Astrocyte (in vitro differentiated cells and primary cell): Measurements from ENCODE around the gene PACS2. TPM values are rescaled to one million over a fixed set of nuclear protein-coding genes. Genes with fewer than 3 reads are reported as not detected.

Source experiments
- DNase-seq: peaks from one replicate; pipeline ENCODE4 v3.0.0-alpha.2; 2010; ENCODE audit warnings: low read depth
- FAIRE-seq: peaks from 2 replicates; lab custom pipeline; 2011; peaks lifted over from hg19 to GRCh38; lab: Jason Lieb, UNC
- H2AFZ ChIP-seq: 2 replicates; pipeline ENCODE4 v1.6.0; 2012; ENCODE audit warnings: low read depth, low read length, inconsistent platforms
- H3K27ac ChIP-seq: 2 replicates; pipeline ENCODE4 v1.5.1; 2011; ENCODE audit warnings: low read depth, low read length, inconsistent platforms
- H3K27me3 ChIP-seq: 2 replicates; pipeline ENCODE4 v1.6.0; 2011; ENCODE audit warnings: low read length, inconsistent platforms; ENCODE audit not compliant: insufficient read depth
- H3K36me3 ChIP-seq: 2 replicates; pipeline ENCODE4 v1.5.1; 2011; ENCODE audit warnings: low read length, inconsistent platforms; ENCODE audit not compliant: insufficient read depth
- H3K4me1 ChIP-seq: 2 replicates; pipeline ENCODE4 v1.5.1; 2011; ENCODE audit warnings: low read length, inconsistent platforms; ENCODE audit not compliant: insufficient read depth
- H3K4me2 ChIP-seq: 2 replicates; pipeline ENCODE4 v1.6.0; 2012; ENCODE audit warnings: low read length, inconsistent platforms
- H3K4me3 ChIP-seq: 2 replicates; pipeline ENCODE4 v1.5.1; 2011; ENCODE audit warnings: low read depth, mild to moderate bottlenecking, low read length, inconsistent platforms; ENCODE audit not compliant: insufficient read depth
- H3K79me2 ChIP-seq: 2 replicates; pipeline ENCODE4 v1.6.0; 2012; ENCODE audit warnings: mild to moderate bottlenecking, low read length, inconsistent platforms; ENCODE audit not compliant: insufficient read depth
- H3K9ac ChIP-seq: 2 replicates; pipeline ENCODE4 v1.6.0; 2012; ENCODE audit warnings: mild to moderate bottlenecking, low read length, inconsistent platforms
- H3K9me3 ChIP-seq: 2 replicates; pipeline ENCODE4 v1.5.1; 2012; ENCODE audit warnings: low read depth, mild to moderate bottlenecking, low read length, inconsistent platforms; ENCODE audit not compliant: insufficient read depth
- H4K20me1 ChIP-seq: 2 replicates; pipeline ENCODE4 v1.6.0; 2012; ENCODE audit warnings: low read length, inconsistent platforms; ENCODE audit not compliant: insufficient read depth
- H3K27ac Mint-ChIP-seq: one replicate; pipeline ENCODE4 v1.8.0; 2021; ENCODE audit warnings: mild to moderate bottlenecking, mixed read lengths; ENCODE audit not compliant: unreplicated experiment
- H3K27me3 Mint-ChIP-seq: one replicate; pipeline ENCODE4 v1.8.0; 2021; ENCODE audit warnings: low read depth, mixed read lengths; ENCODE audit not compliant: unreplicated experiment
- H3K36me3 Mint-ChIP-seq: one replicate; pipeline ENCODE4 v1.8.0; 2021; ENCODE audit warnings: low read depth, mixed read lengths; ENCODE audit not compliant: unreplicated experiment
- H3K4me1 Mint-ChIP-seq: one replicate; pipeline ENCODE4 v1.8.0; 2021; ENCODE audit warnings: low read depth, mixed read lengths; ENCODE audit not compliant: unreplicated experiment
- H3K4me3 Mint-ChIP-seq: one replicate; pipeline ENCODE4 v1.8.0; 2021; ENCODE audit warnings: mild to moderate bottlenecking, moderate library complexity, mixed read lengths; ENCODE audit not compliant: unreplicated experiment
- H3K9me3 Mint-ChIP-seq: one replicate; pipeline ENCODE4 v1.8.0; 2021; ENCODE audit warnings: mild to moderate bottlenecking, mixed read lengths; ENCODE audit not compliant: unreplicated experiment
- EZH2 ChIP-seq: IDR thresholded peaks from 2 replicates; pipeline ENCODE4 v1.6.1; 2012; ENCODE audit warnings: mild to moderate bottlenecking, low read length, inconsistent platforms; ENCODE audit not compliant: insufficient read depth
- total RNA-seq: library from RNA; stranded (reverse); gene quantifications from 2 replicates; pipeline ENCODE4 v1.2.1, GENCODE V29; 2021
- TF ChIP-seq, protein P1 (sequence below): IDR thresholded peaks from 2 replicates; pipeline ENCODE4 v1.5.1; 2011; ENCODE audit warnings: low read depth, mild to moderate bottlenecking, inconsistent platforms, low read length, moderate library complexity; ENCODE audit not compliant: insufficient read depth

Gene PACS2
- total RNA-seq, 1 donor from 2014 or later = 51.0 TPM

GRCh38 chr14:105390849-105391500, 76.4 kb downstream of the PACS2 start:
- no peaks in the 10 kb centered on the region for H3K4me1 Mint-ChIP-seq
- no peak overlapping the region for H3K4me3 ChIP-seq
- H3K4me3 Mint-ChIP-seq = no peak overlapping the region
- DNase-seq (no peak), FAIRE-seq (no peak)
- no peak overlapping the region for H3K27ac Mint-ChIP-seq
- H3K4me1 ChIP-seq = no peaks in the 10 kb centered on the region
- TF ChIP-seq EZH2 = no peak
- TF ChIP-seq, protein P1, sequence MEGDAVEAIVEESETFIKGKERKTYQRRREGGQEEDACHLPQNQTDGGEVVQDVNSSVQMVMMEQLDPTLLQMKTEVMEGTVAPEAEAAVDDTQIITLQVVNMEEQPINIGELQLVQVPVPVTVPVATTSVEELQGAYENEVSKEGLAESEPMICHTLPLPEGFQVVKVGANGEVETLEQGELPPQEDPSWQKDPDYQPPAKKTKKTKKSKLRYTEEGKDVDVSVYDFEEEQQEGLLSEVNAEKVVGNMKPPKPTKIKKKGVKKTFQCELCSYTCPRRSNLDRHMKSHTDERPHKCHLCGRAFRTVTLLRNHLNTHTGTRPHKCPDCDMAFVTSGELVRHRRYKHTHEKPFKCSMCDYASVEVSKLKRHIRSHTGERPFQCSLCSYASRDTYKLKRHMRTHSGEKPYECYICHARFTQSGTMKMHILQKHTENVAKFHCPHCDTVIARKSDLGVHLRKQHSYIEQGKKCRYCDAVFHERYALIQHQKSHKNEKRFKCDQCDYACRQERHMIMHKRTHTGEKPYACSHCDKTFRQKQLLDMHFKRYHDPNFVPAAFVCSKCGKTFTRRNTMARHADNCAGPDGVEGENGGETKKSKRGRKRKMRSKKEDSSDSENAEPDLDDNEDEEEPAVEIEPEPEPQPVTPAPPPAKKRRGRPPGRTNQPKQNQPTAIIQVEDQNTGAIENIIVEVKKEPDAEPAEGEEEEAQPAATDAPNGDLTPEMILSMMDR = no peak
- H3K27ac ChIP-seq = no peak overlapping the region
- H3K4me2 ChIP-seq = no peak overlapping the region
- H3K79me2 ChIP-seq = no peaks in the 10 kb centered on the region
- no peak overlapping the region for H2AFZ ChIP-seq
- no peaks in the 10 kb centered on the region for H3K27me3 Mint-ChIP-seq
- no peaks in the 10 kb centered on the region for H3K36me3 ChIP-seq
- no peak overlapping the region for H3K9ac ChIP-seq
- H3K27me3 ChIP-seq = no peaks in the 10 kb centered on the region
- no peaks in the 10 kb centered on the region for H3K9me3 ChIP-seq
- H4K20me1 ChIP-seq = no peaks in the 10 kb centered on the region
- H3K9me3 Mint-ChIP-seq = no peaks in the 10 kb centered on the region
- peaks cover 3% of the 10 kb centered on the region for H3K36me3 Mint-ChIP-seq

GRCh38 chr14:105391541-105391940, 77.0 kb downstream of the PACS2 start:
- Histone ChIP-seq H2AFZ (no peak overlapping the region), H3K9ac (no peak overlapping the region), H3K4me3 (no peak overlapping the region), H3K36me3 (no peaks in the 10 kb centered on the region), H3K9me3 (no peaks in the 10 kb centered on the region), H4K20me1 (no peaks in the 10 kb centered on the region), H3K27ac (no peak overlapping the region), H3K79me2 (no peaks in the 10 kb centered on the region), H3K4me2 (no peak overlapping the region), H3K4me1 (no peaks in the 10 kb centered on the region), H3K27me3 (no peaks in the 10 kb centered on the region)
- Mint-ChIP-seq H3K27ac (no peak overlapping the region), H3K36me3 (peaks cover 3% of the 10 kb centered on the region), H3K9me3 (no peaks in the 10 kb centered on the region), H3K4me3 (no peak overlapping the region), H3K27me3 (no peaks in the 10 kb centered on the region), H3K4me1 (no peaks in the 10 kb centered on the region)
- DNase-seq = no peak
- no peak for FAIRE-seq
- TF ChIP-seq EZH2 = no peak
- TF ChIP-seq, protein P1 = no peak
